SK-MEL-5 (cell line): ENCODE measurements around the gene TARDBP. TPM values are rescaled to one million over a fixed set of nuclear protein-coding genes. Genes with fewer than 3 reads are reported as not detected.
"Not testable (repeated sequence)": the region's sequence is repeated elsewhere in the genome, so short reads cannot be mapped to it uniquely, and the experiment has no call there.

Source experiments
- DNase-seq: peaks from one replicate; pipeline ENCODE4 v3.0.0-alpha.2; 2016; ENCODE audit warnings: low read depth, low spot score
- in situ Hi-C: cut with HindIII; loops from 2 replicates; pipeline ENCODE4 v1.10.0; 2016; ENCODE audit warnings: low sequenced_read_pairs, high pct_unique_total_duplicates, low pct_unique_long_range_greater_than_20kb
- total RNA-seq: library from RNA; depleted of rRNA; stranded (reverse); fragments of >200 nt; shearing (Covaris generic); gene quantifications from 2 replicates; pipeline ENCODE4 v1.2.3, GENCODE V29; 2014

Gene TARDBP
- total RNA-seq, 1 experiment from 2014 or later: 27.5 TPM

DNA sequence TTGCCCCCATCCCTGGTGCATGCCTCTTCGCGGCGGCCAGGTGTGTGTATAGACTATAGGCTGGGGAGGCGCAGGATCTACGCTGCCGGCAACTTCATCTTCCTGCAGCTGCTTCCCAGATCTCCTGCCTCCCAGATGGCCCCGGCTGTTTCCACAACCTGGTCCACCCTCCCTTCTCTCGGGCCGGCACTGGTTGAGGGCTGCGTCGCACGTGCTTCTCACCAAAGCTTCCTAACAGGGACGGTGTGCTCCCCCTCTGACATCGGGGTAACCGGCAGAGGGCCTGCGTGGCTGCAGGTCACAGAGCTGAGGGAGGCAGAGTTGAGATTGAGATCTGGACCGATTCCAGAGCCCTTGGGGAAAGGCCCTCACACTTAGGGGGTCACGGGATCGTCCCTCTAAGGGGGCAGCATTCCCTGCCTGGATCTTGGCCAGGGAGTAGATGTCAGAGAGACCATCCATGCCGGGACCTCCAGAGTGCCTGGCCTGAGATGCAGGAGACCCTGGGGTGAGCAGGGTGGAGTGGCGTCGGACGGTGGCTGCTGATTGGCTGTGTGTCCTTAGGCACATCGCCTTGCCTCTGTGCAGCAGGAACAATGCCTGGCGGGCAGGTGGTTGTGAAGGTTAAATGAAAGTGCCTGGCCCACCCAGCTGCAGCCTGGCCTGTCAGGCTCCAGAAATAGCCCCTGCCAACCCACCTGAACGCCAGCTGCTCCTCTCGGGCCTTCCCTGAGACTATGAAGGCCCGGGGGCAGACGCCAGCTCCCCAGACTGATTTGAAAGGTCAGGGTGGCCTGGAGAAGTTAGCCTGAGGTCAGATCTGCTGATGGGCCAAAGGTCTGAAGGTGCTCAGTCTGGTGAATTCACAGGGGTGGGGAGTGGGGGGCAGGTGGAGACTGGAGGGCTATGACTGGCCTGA lies 40.6 kb downstream of the TARDBP start:
- no peak for DNase-seq
- in situ Hi-C loops: no loop called here

- DNase-seq: no peak
- in situ Hi-C loops: no loop called here
Measured at GRCh38 chr1:11053758-11054137, 41.3 kb downstream of the TARDBP start.

DNA sequence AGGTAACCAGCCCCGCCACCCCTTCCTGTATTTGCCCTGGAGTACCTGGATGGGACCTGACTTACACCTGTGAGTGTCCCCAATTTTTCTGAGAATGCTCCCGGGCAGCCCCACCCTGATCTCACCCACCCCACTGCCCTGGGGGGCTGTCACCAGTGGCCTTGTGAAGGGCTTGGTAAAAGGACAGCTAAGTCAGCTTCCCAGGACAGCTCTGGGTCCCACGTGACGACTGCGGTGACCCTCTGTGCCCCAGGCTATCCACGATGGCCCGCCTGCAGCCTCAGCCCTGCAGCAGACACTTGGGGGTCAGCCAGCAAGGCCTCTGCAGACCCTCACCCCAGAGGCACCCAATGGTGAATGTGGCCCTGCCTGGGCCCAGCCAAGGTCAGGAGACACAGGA lies 41.7 kb downstream of the TARDBP start:
- no peak for DNase-seq
- in situ Hi-C loops: no loop called here

- in situ Hi-C loops: no loop called here
- no peak for DNase-seq
Measured at GRCh38 chr1:11054666-11055065, 42.2 kb downstream of the TARDBP start.

GRCh38 chr1:11055676-11056075 lies 43.2 kb downstream of the TARDBP start:
- in situ Hi-C loops: no loop called here

GRCh38 chr1:11056504-11056903 lies 44.0 kb downstream of the TARDBP start:
- in situ Hi-C loops: no loop called here
- DNase-seq: no peak

More at GRCh38 chr1:11055676-11056075, 43.2 kb downstream of the TARDBP start:
- no peak for DNase-seq

- in situ Hi-C loops: no loop called here
- no peak for DNase-seq
Measured at GRCh38 chr1:11057477-11057876, 45.0 kb downstream of the TARDBP start.

DNA sequence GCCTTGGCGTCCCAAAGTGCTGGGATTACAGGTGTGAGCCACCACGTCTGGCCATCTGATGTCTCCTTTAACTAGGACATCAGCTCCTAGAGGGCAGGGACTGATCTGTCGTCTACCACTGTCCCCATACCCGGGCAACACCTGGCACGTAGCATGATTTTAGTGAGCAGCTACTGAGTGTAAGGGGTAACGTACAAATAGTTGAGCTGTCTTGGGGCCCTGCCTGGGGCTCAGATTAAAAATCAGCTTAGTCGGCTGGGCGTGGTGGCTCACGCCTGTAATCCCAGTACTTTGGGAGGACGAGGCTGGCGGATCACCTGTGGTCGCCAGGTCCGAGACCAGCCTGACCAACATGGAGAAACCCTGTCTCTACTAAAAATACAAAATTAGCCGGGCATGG lies 45.6 kb downstream of the TARDBP start:
- DNase-seq: no peak
- in situ Hi-C loops: no loop called here

- in situ Hi-C loops: no loop called here
- no peak for DNase-seq
Measured at GRCh38 chr1:11058595-11059154, 46.2 kb downstream of the TARDBP start.

DNA sequence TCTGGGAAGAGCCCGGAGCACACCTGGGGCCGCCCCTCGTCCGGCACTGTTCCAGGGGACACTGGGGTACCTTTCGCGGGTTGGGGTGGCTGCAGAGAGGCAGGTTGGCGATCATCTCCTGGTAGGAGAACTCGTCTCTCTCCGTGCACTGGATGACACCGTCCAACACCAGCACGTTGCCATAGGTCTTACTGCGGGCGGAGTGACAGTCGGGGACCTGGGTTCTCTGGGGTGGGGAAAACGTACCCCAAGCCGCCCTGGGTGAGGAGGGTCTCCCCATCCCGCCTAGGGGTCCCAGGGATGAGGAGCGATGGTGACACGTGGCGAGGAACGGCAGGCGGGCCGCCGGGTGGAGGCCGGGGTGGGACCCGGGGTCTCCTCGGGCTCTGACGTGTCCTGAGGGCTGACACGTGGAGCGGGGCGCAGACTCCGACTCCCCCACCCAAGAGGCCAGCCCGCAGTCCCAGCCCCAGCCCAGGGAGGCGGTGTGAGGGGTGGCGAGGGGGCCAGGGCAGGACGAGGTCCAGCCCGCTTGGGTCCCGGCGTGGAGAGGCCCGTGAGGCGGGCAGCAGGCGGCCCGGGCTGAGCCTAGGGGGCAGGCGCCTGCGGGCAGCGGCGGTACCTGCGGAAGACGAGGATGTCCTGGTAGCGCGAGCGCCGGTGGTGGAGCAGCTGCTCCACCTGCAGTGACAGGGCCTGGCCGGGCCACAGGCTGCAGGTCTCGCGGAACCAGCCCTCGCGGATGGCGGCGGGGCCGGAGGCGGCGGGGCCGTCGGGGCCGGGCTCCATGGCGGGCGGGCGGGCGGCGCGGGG lies 46.9 kb downstream of the TARDBP start:
- in situ Hi-C loops: no loop called here
- no peak for DNase-seq

DNA sequence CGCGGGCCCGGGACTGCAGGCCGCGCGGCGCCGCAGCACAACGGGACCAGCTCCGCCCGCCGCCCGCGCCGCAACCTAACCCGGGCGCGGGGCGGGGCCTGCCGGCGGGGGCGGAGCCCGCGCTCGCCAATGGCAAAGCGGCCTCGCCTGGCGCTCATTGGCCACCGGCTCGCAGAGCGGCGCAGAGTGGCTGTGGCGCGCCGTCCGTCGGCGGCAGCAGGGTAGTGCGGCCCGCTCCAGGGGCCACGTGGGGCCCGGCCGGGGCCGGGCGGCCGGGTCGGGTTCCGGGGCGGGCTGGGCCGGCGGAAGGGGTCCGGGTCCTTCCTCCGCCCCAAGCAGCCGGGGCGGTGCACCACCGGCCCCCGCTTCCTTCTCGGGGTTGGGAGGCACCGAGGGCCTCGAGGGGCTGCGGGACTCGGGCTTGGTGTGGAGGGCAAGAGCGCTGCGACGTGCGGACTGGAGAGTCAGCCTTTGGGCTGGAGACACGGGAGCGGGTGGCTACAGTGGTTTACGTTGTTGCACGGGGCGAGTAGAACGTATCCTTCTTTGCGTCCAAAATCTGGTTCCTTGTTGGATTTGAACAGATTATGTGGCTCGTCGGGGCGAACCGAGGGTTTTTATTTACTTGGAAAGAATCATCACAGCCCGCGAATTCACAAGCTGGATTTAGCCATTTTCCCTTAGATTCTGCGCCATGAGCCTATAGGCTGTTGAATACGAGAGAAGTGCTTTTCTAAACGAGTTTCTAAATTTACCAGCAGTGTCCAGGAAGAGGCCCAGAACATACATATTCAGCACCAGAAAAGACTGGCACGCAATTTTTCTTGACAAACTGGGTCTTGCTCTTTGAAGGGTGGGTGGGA lies 47.7 kb downstream of the TARDBP start, which contains the start of gene SRM:
SRM (minus strand) TSS at position 51 of the 863 bp plus-strand sequence. CDS start 75 bp downstream, outside the sequence.
- in situ Hi-C loops: no loop called here
- DNase-seq: peak; percentile 87

- in situ Hi-C loops: no loop called here
- DNase-seq: peak; percentile 48
Measured at GRCh38 chr1:11061652-11062365, 49.4 kb downstream of the TARDBP start.

DNA sequence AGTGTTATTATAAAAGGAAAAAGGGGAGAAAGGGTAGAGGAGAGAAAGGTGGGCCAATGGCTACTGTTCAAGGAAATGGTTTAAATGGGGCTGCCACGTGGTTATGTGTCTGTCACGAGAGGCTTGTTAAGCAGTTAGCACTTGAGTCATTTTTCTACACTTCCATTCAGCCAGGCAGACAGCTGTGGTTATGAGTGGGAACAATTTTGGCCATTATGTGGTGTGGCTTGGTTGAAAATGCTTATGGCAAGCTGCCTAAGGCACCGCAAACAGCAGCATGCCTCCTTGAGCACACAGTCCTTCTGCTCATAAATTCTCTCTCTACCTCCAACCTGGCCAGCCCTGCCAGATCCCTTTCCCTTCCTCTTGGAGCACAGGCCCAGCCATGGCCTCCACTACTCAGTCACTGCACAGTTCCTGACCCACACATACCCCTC lies 50.5 kb downstream of the TARDBP start:
- in situ Hi-C loops: no loop called here
- peak; percentile 94 for DNase-seq

DNA sequence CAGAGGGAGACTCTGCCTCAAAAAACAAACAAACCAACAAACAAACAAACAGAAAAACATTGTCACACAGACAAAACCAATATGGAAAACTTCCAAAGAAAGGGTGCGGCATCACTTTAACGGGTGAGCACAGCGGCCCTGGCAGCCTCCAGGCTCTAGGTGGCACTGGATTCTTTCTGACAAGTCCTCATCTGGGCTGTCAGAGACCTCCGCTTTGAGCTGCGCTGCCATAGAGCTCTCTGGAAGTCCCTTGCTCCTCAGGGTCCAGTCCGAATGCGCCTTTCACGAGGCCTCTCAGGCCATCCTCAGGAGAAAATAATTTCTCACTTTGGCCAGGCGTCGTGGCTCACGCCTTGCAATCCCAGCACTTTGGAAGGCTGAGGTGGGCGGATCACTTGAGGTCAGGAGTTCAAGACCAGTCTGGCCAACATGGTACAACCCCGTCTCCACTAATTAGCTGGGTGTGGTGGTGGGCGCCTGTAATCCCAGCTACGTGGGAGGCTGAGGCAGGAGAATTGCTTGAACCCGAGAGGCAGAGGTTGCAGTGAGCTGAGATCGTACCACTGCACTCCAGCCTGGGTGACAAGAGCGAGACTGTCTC lies 51.6 kb downstream of the TARDBP start:
- DNase-seq: peak; percentile 64

DNA sequence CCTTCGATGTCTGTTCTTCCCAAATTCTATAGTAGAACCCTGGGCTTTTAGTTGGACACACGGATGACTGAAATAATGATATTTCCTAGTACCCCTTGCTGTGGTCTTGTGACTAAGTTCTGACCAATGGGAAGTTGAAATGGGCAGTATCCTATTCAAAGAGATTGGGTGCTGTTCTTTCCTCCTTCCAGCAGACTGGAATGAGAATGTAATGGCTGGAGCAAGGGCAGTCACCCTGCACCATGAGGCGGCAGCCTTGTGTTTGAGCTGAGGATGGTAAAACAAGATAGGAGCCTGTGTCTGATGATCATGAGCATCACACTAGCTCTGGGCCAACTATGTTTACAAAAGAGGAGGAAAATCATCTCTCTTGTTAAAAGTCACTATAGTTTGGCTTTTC lies 52.5 kb downstream of the TARDBP start:
- DNase-seq: no peak
- in situ Hi-C loops: no loop called here

More for the DNA sequence above, 51.6 kb downstream of the TARDBP start:
- in situ Hi-C loops: not testable (repeated sequence)

DNA sequence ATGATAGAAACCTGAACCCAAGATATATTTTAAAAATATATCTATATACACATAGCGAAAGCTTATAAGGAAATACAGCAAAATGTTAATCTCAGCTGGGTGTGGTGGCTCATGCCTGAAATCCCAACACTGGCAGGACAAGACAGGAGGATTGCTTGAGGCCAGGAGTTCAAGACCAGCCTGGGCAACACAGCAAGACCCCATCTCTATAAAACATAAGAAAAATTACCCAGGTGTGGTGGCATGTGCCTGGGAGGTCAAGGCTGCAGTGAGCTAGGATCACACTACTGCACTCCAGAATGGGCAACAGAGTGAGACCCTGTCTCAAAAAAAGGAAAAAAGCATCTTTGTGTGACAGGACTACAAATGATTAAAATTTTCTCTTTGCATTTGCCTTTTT lies 53.3 kb downstream of the TARDBP start:
- no peak for DNase-seq
- in situ Hi-C loops: no loop called here
